H1 (cell line): ENCODE results near the gene MESD. TPM values are rescaled to one million over a fixed set of nuclear protein-coding genes. Genes with fewer than 3 reads are reported as not detected.

ENCODE experiments used
- CTCF ChIA-PET: fragments of 300-600 bp; sonication (Branson Sonifier 250); formaldehyde crosslinking; loops from one replicate; lab custom pipeline; 2021; ENCODE audit not compliant: partially characterized antibody; lab: Charles Lee
- POLR2A ChIA-PET: fragments of 300-600 bp; sonication (Branson Sonifier 250); formaldehyde crosslinking; loops from one replicate; lab custom pipeline; 2021; ENCODE audit warnings: inconsistent platforms; ENCODE audit not compliant: partially characterized antibody; lab: Charles Lee
- DNase-seq, 2 experiments: peaks; one replicate each; pipeline versions ENCODE4 v3.0.0 to v3.0.0-alpha.2; 2010 to 2022; ENCODE audit warnings: low spot score in 2 of 2, low read depth in 1 of 2, mixed read lengths in 1 of 2
- FAIRE-seq: peaks from 2 replicates; lab custom pipeline; 2011; peaks lifted over from hg19 to GRCh38; lab: Jason Lieb, UNC
- H2AFZ ChIP-seq: 2 replicates; pipeline ENCODE4 v1.8.1; 2012; ENCODE audit warnings: low read length, inconsistent platforms
- H2AK5ac ChIP-seq: 2 replicates; pipeline ENCODE4 v1.6.1; 2013; ENCODE audit warnings: low read depth, low read length
- H2BK120ac ChIP-seq: replicated peaks from 2 replicates; pipeline ENCODE3; 2013; ENCODE audit warnings: low read depth, low read length, inconsistent platforms
- H2BK12ac ChIP-seq: 2 replicates; pipeline ENCODE4 v1.6.1; 2013; ENCODE audit warnings: low read depth, low read length
- H2BK15ac ChIP-seq: 2 replicates; pipeline ENCODE4 v1.6.1; 2013; ENCODE audit warnings: low read length
- H2BK20ac ChIP-seq: 2 replicates; pipeline ENCODE4 v1.6.1; 2013; ENCODE audit warnings: low read length
- H2BK5ac ChIP-seq: 2 replicates; pipeline ENCODE4 v1.6.1; 2013; ENCODE audit warnings: low read depth, low read length
- H3K14ac ChIP-seq: 2 replicates; pipeline ENCODE4 v1.6.1; 2013; ENCODE audit warnings: inconsistent platforms; ENCODE audit not compliant: insufficient read length
- H3K18ac ChIP-seq: 2 replicates; pipeline ENCODE4 v1.6.1; 2013; ENCODE audit warnings: low read length; ENCODE audit errors: extremely low read depth
- H3K23ac ChIP-seq: 2 replicates; pipeline ENCODE4 v1.6.1; 2013; ENCODE audit warnings: inconsistent platforms; ENCODE audit not compliant: insufficient read length
- H3K23me2 ChIP-seq: 2 replicates; pipeline ENCODE4 v1.6.1; 2013; ENCODE audit warnings: low read depth, low read length
- H3K27ac ChIP-seq: 2 replicates; pipeline ENCODE4 v1.6.1; 2011; ENCODE audit warnings: low read depth, low read length, inconsistent platforms
- H3K27me3 ChIP-seq, 4 experiments: replicated peaks in 1 of 4; 1 replicate in 1 of 4; 2 replicates in 3 of 4; pipeline versions ENCODE4 v1.6.1 to v1.8.1; 2011 to 2013; ENCODE audit warnings: low read length in 3 of 4, mild to moderate bottlenecking in 3 of 4, inconsistent platforms in 2 of 4, mixed read lengths in 2 of 4, moderate library complexity in 1 of 4; ENCODE audit not compliant: control insufficient read depth in 3 of 4, insufficient read depth in 3 of 4; ENCODE audit errors: extremely low read depth in 1 of 4
- H3K36me3 ChIP-seq, 4 experiments: 2 replicates each; pipeline versions ENCODE4 v1.6.1 to v1.8.1; 2011 to 2013; ENCODE audit warnings: mild to moderate bottlenecking in 4 of 4, low read length in 3 of 4, moderate library complexity in 2 of 4, control low read depth in 1 of 4, inconsistent platforms in 1 of 4; ENCODE audit not compliant: insufficient read depth in 4 of 4, control insufficient read depth in 2 of 4
- H3K4ac ChIP-seq: replicated peaks from 2 replicates; pipeline ENCODE3; 2013; ENCODE audit warnings: low read length, low read depth, mixed read lengths, inconsistent platforms; ENCODE audit not compliant: insufficient read length
- H3K4me1 ChIP-seq, 4 experiments: replicated peaks in 1 of 4; 1 replicate in 1 of 4; 2 replicates in 3 of 4; pipeline versions ENCODE4 v1.6.1 to v1.8.1; 2011 to 2013; ENCODE audit warnings: low read length in 3 of 4, inconsistent platforms in 2 of 4, mixed read lengths in 1 of 4; ENCODE audit not compliant: insufficient read depth in 4 of 4, control insufficient read depth in 3 of 4
- H3K4me2 ChIP-seq, 2 experiments: 2 replicates each; pipeline versions ENCODE4 v1.6.1 to v1.8.1; 2011 to 2013; ENCODE audit warnings: low read depth in 2 of 2, low read length in 2 of 2, control low read depth in 1 of 2, inconsistent platforms in 1 of 2, mild to moderate bottlenecking in 1 of 2; ENCODE audit not compliant: insufficient read depth in 1 of 2
- H3K4me3 ChIP-seq, 4 experiments: fragments of 200-600, 300-600 bp in 1 of 4; sonication (generic), shearing (Covaris generic), sonication (Bioruptor Twin) in 1 of 4; 2 replicates each; pipeline versions ENCODE4 v1.5.1 to v1.8.1; 2011 to 2016; ENCODE audit warnings: low read length in 4 of 4, low read depth in 3 of 4, control low read depth in 2 of 4, inconsistent platforms in 2 of 4, mild to moderate bottlenecking in 2 of 4, mixed read lengths in 1 of 4, moderate library complexity in 1 of 4; ENCODE audit not compliant: insufficient read depth in 2 of 4; ENCODE audit errors: extremely low read depth in 1 of 4
- H3K56ac ChIP-seq: replicated peaks from 2 replicates; pipeline ENCODE3; 2013; ENCODE audit warnings: low read depth, mild to moderate bottlenecking, mixed read lengths, low read length, inconsistent platforms; ENCODE audit not compliant: insufficient read length
- H3K79me1 ChIP-seq: 2 replicates; pipeline ENCODE4 v1.6.1; 2013; ENCODE audit warnings: low read depth, low read length, control low read depth
- H3K79me2 ChIP-seq, 2 experiments: 2 replicates each; pipeline versions ENCODE4 v1.6.1 to v1.8.1; 2012 to 2013; ENCODE audit warnings: low read length in 2 of 2, mild to moderate bottlenecking in 2 of 2, inconsistent platforms in 1 of 2; ENCODE audit not compliant: insufficient read depth in 2 of 2, control insufficient read depth in 1 of 2
- H3K9ac ChIP-seq, 4 experiments: replicated peaks in 1 of 4; 1 replicate in 1 of 4; 2 replicates in 3 of 4; pipeline versions ENCODE4 v1.6.1 to v1.8.1; 2011 to 2013; ENCODE audit warnings: low read depth in 3 of 4, low read length in 3 of 4, control low read depth in 2 of 4, mild to moderate bottlenecking in 2 of 4, moderate library complexity in 2 of 4, inconsistent platforms in 1 of 4; ENCODE audit errors: extremely low read depth in 1 of 4
- H3K9me3 ChIP-seq, 2 experiments: 2 replicates each; pipeline versions ENCODE4 v1.6.1 to v1.8.1; 2012 to 2013; ENCODE audit warnings: mild to moderate bottlenecking in 2 of 2, moderate library complexity in 2 of 2, control low read depth in 1 of 2, inconsistent platforms in 1 of 2, low read depth in 1 of 2, low read length in 1 of 2, mixed read lengths in 1 of 2; ENCODE audit not compliant: insufficient read depth in 2 of 2
- H4K20me1 ChIP-seq, 2 experiments: replicated peaks in 1 of 2; 2 replicates each; pipeline versions ENCODE3 to v1.8.1; 2011 to 2013; ENCODE audit warnings: inconsistent platforms in 2 of 2, low read length in 2 of 2, mild to moderate bottlenecking in 1 of 2; ENCODE audit not compliant: insufficient read depth in 2 of 2, control insufficient read depth in 1 of 2
- H4K5ac ChIP-seq: 2 replicates; pipeline ENCODE4 v1.6.1; 2013; ENCODE audit warnings: low read length, low read depth, mixed read lengths, inconsistent platforms; ENCODE audit not compliant: insufficient read length
- H4K8ac ChIP-seq: 2 replicates; pipeline ENCODE4 v1.8.0; 2013; ENCODE audit warnings: mild to moderate bottlenecking, moderate library complexity, low read length, inconsistent platforms; ENCODE audit not compliant: insufficient read depth; ENCODE audit errors: extremely low read depth
- H4K91ac ChIP-seq: replicated peaks from 2 replicates; pipeline ENCODE3; 2013; ENCODE audit warnings: low read length, mixed read lengths, inconsistent platforms; ENCODE audit not compliant: insufficient read length
- ASH2L ChIP-seq: fragments of 200-600, 300-600 bp; sonication (generic); IDR thresholded peaks from one replicate; pipeline ENCODE4 v1.7.1; 2017; ENCODE audit warnings: low read length
- CHD2 ChIP-seq: IDR thresholded peaks from 2 replicates; pipeline ENCODE4 v1.6.1; 2012; ENCODE audit warnings: low read length, improper control_type of control experiment
- CTCF ChIP-seq, 3 experiments: IDR thresholded peaks; 1 replicate in 2 of 3; 2 replicates in 1 of 3; pipeline versions ENCODE4 v1.5.1 to v1.6.1; 2011; ENCODE audit warnings: low read length in 3 of 3, mild to moderate bottlenecking in 3 of 3, inconsistent platforms in 2 of 3, low read depth in 1 of 3, moderate library complexity in 1 of 3; ENCODE audit not compliant: insufficient read depth in 1 of 3; ENCODE audit errors: control extremely low read depth in 1 of 3
- EP300 ChIP-seq, 2 experiments: IDR thresholded peaks; 1 replicate in 1 of 2; 2 replicates in 1 of 2; pipeline ENCODE4 v1.6.1; 2011 to 2012; ENCODE audit warnings: low read depth in 2 of 2, low read length in 2 of 2, mild to moderate bottlenecking in 2 of 2, borderline replicate concordance in 1 of 2, inconsistent platforms in 1 of 2, moderate library complexity in 1 of 2
- NANOG ChIP-seq: IDR thresholded peaks from 2 replicates; pipeline ENCODE4 v1.6.1; 2011; ENCODE audit warnings: low read length, low read depth, mild to moderate bottlenecking, inconsistent platforms; ENCODE audit not compliant: insufficient read depth, poor library complexity, severe bottlenecking
- NRF1 ChIP-seq: IDR thresholded peaks from 2 replicates; pipeline ENCODE4 v1.6.1; 2011; ENCODE audit warnings: mild to moderate bottlenecking, low read depth, low read length, improper control_type of control experiment
- PHF8 ChIP-seq: fragments of 200-600 bp; sonication (generic); conservative IDR thresholded peaks from 2 replicates; pipeline ENCODE4 v1.7.1; 2012; ENCODE audit warnings: low read depth, mild to moderate bottlenecking, inconsistent platforms, low read length, moderate library complexity
- SAP30 ChIP-seq: fragments of 300-600 bp; sonication (generic); IDR thresholded peaks from 2 replicates; pipeline ENCODE4 v1.7.1; 2012; ENCODE audit warnings: low read length, moderate library complexity, mild to moderate bottlenecking, inconsistent platforms; ENCODE audit not compliant: insufficient read depth, insufficient replicate concordance
- SRF ChIP-seq: IDR thresholded peaks from 2 replicates; pipeline ENCODE4 v1.6.1; 2011; ENCODE audit warnings: mild to moderate bottlenecking, low read depth, low read length, moderate library complexity
- YY1 ChIP-seq: IDR thresholded peaks from 2 replicates; pipeline ENCODE4 v1.6.1; 2011; ENCODE audit warnings: low read depth, mild to moderate bottlenecking, low read length
- WGBS, 2 experiments: shearing (Covaris generic) in 1 of 2; methylation state at CpG; one replicate each; pipeline versions ENCODE4 v1.1.6 to v1.1.7; 2013 to 2015; ENCODE audit warnings: low lambda C conversion rate in 2 of 2, mixed read lengths in 2 of 2, inconsistent platforms in 1 of 2, low coverage in 1 of 2, missing lambda C conversion rate in 1 of 2; ENCODE audit not compliant: insufficient replicate concordance in 2 of 2, insufficient coverage in 1 of 2, insufficient read length in 1 of 2; ENCODE audit errors: extremely low coverage in 1 of 2, missing lambda C conversion rate in 1 of 2; 5-methylcytosine and 5-hydroxymethylcytosine counted together
- polyA plus RNA-seq, 7 experiments: library from polyadenylated mRNA; depleted of rRNA in 3 of 7; stranded (reverse) in 5 of 7; unstranded in 2 of 7; fragments of >200 nt in 5 of 7; fragments of 200-250 nt in 2 of 7; gene quantifications; 1 replicate in 5 of 7; 2 replicates in 1 of 7; 4 replicates in 1 of 7; pipeline versions ENCODE4 v1.2.1 to v1.2.3, GENCODE V29; 2011 to 2013; ENCODE audit warnings: missing spikeins in 2 of 7, mixed read lengths in 2 of 7
- total RNA-seq: library from RNA; stranded (reverse); fragmentation: NEBNext Ultra II Directional; extraction: Animal tissue kit (Norgen Biotek cat#: 25700); gene quantifications from 2 replicates; pipeline ENCODE4 v1.2.1, GENCODE V29; 2021

The MESD gene
- total and polyA plus RNA-seq, 2 of the 8 experiments (the other 6 are each of a cell fraction or from before 2014, with no cell fraction given) = 11.0 to 28.3 TPM

GRCh38 chr15:80989081-80989517 lies 520 bp downstream of the MESD start:
- DNase-seq = no peak
- H4K8ac ChIP-seq = peak overlapping the region; percentile 79; the same call in 1 of the 2 replicates
- H3K36me3 ChIP-seq = no peaks in the 10 kb centered on the region; a peak in 2 of 8 replicates
- no peak overlapping the region for H3K4ac ChIP-seq
- H3K56ac ChIP-seq = peak overlapping the region; percentile 80
- H2BK12ac ChIP-seq = no peak overlapping the region; the same call in 1 of the 2 replicates
- H4K5ac ChIP-seq = peak overlapping the region; percentile 37
- peak overlapping the region; percentile 98 for H3K27ac ChIP-seq
- H3K4me1 ChIP-seq = peaks cover 0 to 8% (median 2%) of the 10 kb centered on the region in 4 experiments; a peak in 3 of 7 replicates
- H2BK20ac ChIP-seq = no peak overlapping the region
- H3K23ac ChIP-seq = no peak overlapping the region
- no peak overlapping the region for H2BK15ac ChIP-seq
- H2BK5ac ChIP-seq = peak overlapping the region; percentile 95
- H3K4me3 ChIP-seq = peak overlapping the region; percentile 74 to 100 (median 94)
- CTCF ChIA-PET = interaction anchor here (1.7 to 4.3 kb wide), 2 partner anchors 12 to 277 kb away, joined by 5 to 21 read pairs; no protein-coding TSS in a partner anchor
- no peak overlapping the region for H3K14ac ChIP-seq
- peak overlapping the region; percentile 93 to 99 (median 96) for H3K9ac ChIP-seq
- H2AFZ ChIP-seq = peak overlapping the region; percentile 97
- no peak for FAIRE-seq
- WGBS, 2 experiments = 0% methylated on average over 7 of the region's 7 CpGs; no CpG with 5 or more reads in 1 of the 2 experiments
- POLR2A ChIA-PET = interaction anchor here (0.7 to 2.9 kb wide), 5 partner anchors 9 to 21 kb away, joined by 3 to 10 read pairs (median 7); no protein-coding TSS in a partner anchor
- H2AK5ac ChIP-seq = no peak overlapping the region
- H2BK120ac ChIP-seq = no peak overlapping the region
- H3K4me2 ChIP-seq = peak overlapping the region; percentile 95 to 100
- H3K79me2 ChIP-seq = peaks cover 25 to 53% of the 10 kb centered on the region in 2 experiments
- peaks cover 4% of the 10 kb centered on the region for H3K23me2 ChIP-seq
- H3K79me1 ChIP-seq = peaks cover 10% of the 10 kb centered on the region
- H4K91ac ChIP-seq = peak overlapping the region; percentile 45
- no peaks in the 10 kb centered on the region for H3K27me3 ChIP-seq
- peak overlapping the region; percentile 3; the same call in 1 of the 2 replicates for H3K18ac ChIP-seq
- H4K20me1 ChIP-seq = peaks cover 4 to 7% of the 10 kb centered on the region in 2 experiments
- no peaks in the 10 kb centered on the region for H3K9me3 ChIP-seq
- TF ChIP-seq CTCF (IDR thresholded peaks at IDR 0.05; ENCODE audit: control extremely low read depth in 1 of 3, insufficient read depth in 1 of 3, low read depth in 1 of 3, low read length in 3 of 3) (no peak), CHD2 (no peak), NANOG (no peak), PHF8 (no peak), EP300 (IDR thresholded peaks at IDR 0.05; ENCODE audit: borderline replicate concordance in 1 of 2, low read depth in 2 of 2, low read length in 2 of 2) (no peak), SAP30 (peak; percentile 66), NRF1 (no peak), ASH2L (no peak), SRF (no peak), YY1 (no peak)
